ENCODE measurements around the gene ADRA2A.

GRCh38 chr10:111127081-111127848, 50.4 kb downstream of the ADRA2A start:
- TF ChIP-seq EZH2 (IDR thresholded peaks at IDR 0.05; ENCODE audit: borderline replicate concordance), result no peak
- TF ChIP-seq CTCF (IDR thresholded peaks at IDR 0.05; ENCODE audit: poor library complexity), result no peak
- TF ChIP-seq EZH2phosphoT487 (IDR thresholded peaks at IDR 0.05; ENCODE audit: low read depth, severe bottlenecking, unreplicated experiment), result no peak
